ENCODE measurements around the gene SYT1.

DNA sequence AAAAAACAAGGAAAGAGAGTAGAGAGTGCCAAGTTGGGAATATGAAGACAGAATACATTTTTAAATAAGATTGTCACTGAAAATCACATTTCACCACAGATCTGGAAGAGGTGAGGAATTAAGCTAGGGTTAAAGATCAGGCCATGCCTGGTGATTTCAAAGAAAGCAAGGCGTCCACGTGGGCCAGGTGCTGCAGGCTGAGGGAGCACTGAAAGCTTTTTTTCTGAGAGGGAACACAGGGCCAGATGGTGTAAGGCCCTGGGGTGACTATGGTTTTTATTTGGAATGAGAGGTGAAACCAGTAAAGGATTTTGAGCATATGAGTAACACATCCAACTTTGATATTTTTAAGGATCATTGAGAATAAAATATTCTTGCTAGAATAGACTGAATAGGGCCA is 20.9 kb downstream of the SYT1 start:
- TF ChIP-seq ZNF23 (tag by site-specific recombination; IDR thresholded peaks at IDR 0.05; ENCODE audit: borderline replicate concordance) (no peak), ZNF274 (IDR thresholded peaks at IDR 0.05; ENCODE audit: low read length) (no peak), ZNF274 (tag by site-specific recombination; IDR thresholded peaks at IDR 0.05; ENCODE audit: borderline replicate concordance) (no peak), ZNF239 (tag by site-specific recombination; IDR thresholded peaks at IDR 0.05) (no peak), SP2 (tag by site-specific recombination; IDR thresholded peaks at IDR 0.05) (no peak), ZNF214 (tag by site-specific recombination; IDR thresholded peaks at IDR 0.05; ENCODE audit: borderline replicate concordance) (no peak), CTCF (tag by site-specific recombination; IDR thresholded peaks at IDR 0.05) (no peak), ZNF37A (tag by site-specific recombination; IDR thresholded peaks at IDR 0.05) (no peak), BCL11A (tag by site-specific recombination; IDR thresholded peaks at IDR 0.05; ENCODE audit: low read depth) (no peak), ZNF324 (tag by site-specific recombination; IDR thresholded peaks at IDR 0.05) (no peak), ZNF501 (tag by site-specific recombination; IDR thresholded peaks at IDR 0.05) (no peak), OSR2 (tag by site-specific recombination; IDR thresholded peaks at IDR 0.05) (no peak), ZNF521 (tag by site-specific recombination; IDR thresholded peaks at IDR 0.05) (no peak), ZNF10 (tag by site-specific recombination; IDR thresholded peaks at IDR 0.05) (no peak)
- TF ChIP-seq, protein P1, sequence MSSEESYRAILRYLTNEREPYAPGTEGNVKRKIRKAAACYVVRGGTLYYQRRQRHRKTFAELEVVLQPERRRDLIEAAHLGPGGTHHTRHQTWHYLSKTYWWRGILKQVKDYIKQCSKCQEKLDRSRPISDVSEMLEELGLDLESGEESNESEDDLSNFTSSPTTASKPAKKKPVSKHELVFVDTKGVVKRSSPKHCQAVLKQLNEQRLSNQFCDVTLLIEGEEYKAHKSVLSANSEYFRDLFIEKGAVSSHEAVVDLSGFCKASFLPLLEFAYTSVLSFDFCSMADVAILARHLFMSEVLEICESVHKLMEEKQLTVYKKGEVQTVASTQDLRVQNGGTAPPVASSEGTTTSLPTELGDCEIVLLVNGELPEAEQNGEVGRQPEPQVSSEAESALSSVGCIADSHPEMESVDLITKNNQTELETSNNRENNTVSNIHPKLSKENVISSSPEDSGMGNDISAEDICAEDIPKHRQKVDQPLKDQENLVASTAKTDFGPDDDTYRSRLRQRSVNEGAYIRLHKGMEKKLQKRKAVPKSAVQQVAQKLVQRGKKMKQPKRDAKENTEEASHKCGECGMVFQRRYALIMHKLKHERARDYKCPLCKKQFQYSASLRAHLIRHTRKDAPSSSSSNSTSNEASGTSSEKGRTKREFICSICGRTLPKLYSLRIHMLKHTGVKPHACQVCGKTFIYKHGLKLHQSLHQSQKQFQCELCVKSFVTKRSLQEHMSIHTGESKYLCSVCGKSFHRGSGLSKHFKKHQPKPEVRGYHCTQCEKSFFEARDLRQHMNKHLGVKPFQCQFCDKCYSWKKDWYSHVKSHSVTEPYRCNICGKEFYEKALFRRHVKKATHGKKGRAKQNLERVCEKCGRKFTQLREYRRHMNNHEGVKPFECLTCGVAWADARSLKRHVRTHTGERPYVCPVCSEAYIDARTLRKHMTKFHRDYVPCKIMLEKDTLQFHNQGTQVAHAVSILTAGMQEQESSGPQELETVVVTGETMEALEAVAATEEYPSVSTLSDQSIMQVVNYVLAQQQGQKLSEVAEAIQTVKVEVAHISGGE (tag by site-specific recombination; conservative IDR thresholded peaks at IDR 0.05; ENCODE audit: low read depth): no peak

Data from HEK293 (cell line).